ENCODE data around the gene PDILT. TPM values are rescaled to one million over a fixed set of nuclear protein-coding genes. Genes with fewer than 3 reads are reported as not detected.

Gene PDILT
- total RNA-seq, 4 donors from 2014 or later: not detected

DNA sequence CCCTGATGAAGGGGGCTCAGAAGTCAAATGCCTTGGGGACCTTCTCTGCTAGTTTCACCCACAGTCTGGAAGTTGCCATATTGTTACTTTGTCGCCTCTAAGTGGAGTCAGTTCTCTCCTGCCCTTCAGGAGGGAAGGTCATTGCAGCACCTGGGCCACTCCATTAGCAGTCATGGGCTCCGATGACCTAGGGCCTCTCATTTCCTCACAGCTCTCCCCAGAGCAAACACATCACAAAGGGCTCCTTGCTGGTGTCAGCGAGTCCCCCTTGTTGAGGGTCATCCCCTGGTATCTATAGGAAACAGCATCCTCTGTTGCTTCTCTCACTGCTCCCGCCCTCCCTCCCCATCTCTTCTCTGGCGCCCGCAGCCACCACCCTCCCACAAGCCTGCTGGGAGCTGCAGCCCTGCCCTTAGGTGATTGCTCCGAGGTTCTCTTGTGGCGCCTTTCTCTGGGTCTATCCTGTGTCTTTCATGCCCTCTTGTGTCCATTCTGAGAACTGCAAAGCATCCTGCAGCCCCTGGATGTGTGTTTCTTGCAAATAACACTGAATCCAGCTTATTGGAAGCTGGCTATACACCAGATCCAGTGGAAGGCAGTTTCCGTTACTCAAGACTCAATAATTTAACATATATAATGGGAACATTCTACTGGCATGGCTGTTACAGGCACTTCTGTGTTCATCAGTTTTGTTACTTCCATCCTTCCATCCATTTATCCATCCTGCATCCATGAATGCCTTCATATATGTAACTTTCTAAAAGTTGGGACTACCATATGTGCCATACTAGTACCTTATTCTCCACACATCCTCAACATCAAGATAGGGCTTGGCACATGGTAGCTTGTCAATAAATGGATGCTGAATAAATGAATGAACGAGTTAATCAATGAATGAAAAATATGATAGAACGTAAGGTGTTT is 21.2 kb downstream of the PDILT start:
- H3K9me3 ChIP-seq: no peaks in the 10 kb centered on the region
- no peak overlapping the region for H3K27ac ChIP-seq (replicated peaks in 1 of 4)
- intact Hi-C loops (cut with DNase I): loop anchor here (2.0 to 10.0 kb wide), 2 partner anchors 59 to 475 kb away; partner anchors contain the start of gene GP2
- DNase-seq (ENCODE audit: extremely low spot score): no peak
- no peaks in the 10 kb centered on the region for H3K36me3 ChIP-seq
- peaks cover 0 to 12% (median 6%) of the 10 kb centered on the region in 4 donors for H3K4me1 ChIP-seq
- H3K4me3 ChIP-seq: no peak overlapping the region
- 38% methylated on average over 8 of the region's 11 CpGs for WGBS
- TF ChIP-seq POLR2A (IDR thresholded peaks at IDR 0.05; ENCODE audit: low read depth) (no peak), EP300 (IDR thresholded peaks at IDR 0.05) (no peak), POLR2AphosphoS5 (IDR thresholded peaks at IDR 0.05) (no peak)
- TF ChIP-seq, protein P1, sequence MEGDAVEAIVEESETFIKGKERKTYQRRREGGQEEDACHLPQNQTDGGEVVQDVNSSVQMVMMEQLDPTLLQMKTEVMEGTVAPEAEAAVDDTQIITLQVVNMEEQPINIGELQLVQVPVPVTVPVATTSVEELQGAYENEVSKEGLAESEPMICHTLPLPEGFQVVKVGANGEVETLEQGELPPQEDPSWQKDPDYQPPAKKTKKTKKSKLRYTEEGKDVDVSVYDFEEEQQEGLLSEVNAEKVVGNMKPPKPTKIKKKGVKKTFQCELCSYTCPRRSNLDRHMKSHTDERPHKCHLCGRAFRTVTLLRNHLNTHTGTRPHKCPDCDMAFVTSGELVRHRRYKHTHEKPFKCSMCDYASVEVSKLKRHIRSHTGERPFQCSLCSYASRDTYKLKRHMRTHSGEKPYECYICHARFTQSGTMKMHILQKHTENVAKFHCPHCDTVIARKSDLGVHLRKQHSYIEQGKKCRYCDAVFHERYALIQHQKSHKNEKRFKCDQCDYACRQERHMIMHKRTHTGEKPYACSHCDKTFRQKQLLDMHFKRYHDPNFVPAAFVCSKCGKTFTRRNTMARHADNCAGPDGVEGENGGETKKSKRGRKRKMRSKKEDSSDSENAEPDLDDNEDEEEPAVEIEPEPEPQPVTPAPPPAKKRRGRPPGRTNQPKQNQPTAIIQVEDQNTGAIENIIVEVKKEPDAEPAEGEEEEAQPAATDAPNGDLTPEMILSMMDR (IDR thresholded peaks at IDR 0.05): peak; percentile 66 to 92 (median 74)
- H3K27me3 ChIP-seq: peaks cover 0 to 31% (median 0%) of the 10 kb centered on the region in 4 donors

DNA sequence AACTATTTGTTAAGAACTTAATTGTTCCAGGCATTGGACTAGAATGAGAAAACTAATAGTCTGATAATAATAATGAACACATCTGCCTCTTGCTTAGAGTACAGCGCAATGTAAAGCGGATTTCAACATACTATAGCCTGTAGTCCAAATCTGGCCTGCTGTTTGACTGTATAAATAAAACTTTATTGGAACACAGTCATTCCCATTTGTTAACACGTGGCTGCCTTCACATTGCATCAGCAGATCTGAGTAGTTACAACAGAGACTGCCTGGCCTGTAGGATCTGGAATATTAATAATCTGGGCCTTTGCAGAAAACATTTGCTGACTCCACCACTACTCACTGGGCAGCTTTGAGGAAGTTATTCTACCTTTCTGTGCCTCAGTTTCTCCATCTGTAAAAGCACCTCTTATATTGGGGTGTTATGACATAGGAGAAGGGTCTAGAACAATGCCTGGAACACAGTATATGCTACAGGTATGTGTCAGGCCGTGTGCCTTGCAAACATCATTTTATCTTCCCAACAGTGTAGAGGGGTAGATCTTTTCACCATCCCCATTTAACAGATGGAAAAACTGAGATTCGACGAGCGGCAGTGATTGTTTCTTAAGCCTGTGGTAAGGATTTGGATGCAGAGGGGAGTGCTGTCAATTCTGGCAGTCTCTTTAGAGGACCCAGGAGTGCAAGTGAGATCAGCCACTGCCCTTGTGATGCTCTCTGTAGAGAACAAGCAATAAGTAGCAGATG is 22.2 kb downstream of the PDILT start:
- Histone ChIP-seq H3K27me3 (peaks cover 0 to 31% (median 0%) of the 10 kb centered on the region in 4 donors), H3K9me3 (no peaks in the 10 kb centered on the region), H3K4me1 (peaks cover 0 to 12% (median 6%) of the 10 kb centered on the region in 4 donors), H3K27ac (replicated peaks in 1 of 4) (no peak overlapping the region), H3K4me3 (no peak overlapping the region), H3K36me3 (no peaks in the 10 kb centered on the region)
- intact Hi-C loops (cut with DNase I): loop anchor here (2.0 to 10.0 kb wide), 2 partner anchors 58 to 474 kb away; partner anchors contain the start of gene GP2
- WGBS: 94% methylated on average over 7 of the region's 7 CpGs
- no peak for DNase-seq (ENCODE audit: extremely low spot score)
- TF ChIP-seq POLR2AphosphoS5 (IDR thresholded peaks at IDR 0.05) (no peak), POLR2A (IDR thresholded peaks at IDR 0.05; ENCODE audit: low read depth) (no peak), EP300 (IDR thresholded peaks at IDR 0.05) (no peak)
- TF ChIP-seq, protein P1 (IDR thresholded peaks at IDR 0.05): no peak

DNA sequence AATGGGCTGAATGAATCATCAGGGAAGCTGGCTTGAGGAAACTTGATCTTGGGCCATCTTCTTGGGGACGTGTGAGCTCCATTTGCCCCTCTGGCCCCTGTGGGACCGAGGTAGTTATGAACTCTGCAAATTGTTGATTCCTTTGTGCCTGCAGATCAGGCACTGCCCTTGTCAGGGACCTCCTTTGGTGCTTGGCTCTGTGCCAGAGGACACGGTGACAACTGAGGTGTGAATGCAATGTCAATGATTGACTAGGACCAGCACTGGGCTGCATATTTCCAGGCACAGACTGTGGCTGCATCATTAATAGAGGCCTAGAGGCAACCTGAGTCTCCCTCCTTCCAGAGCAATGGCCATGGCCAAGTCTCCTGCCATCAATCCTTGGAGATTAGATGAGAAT is 23.8 kb downstream of the PDILT start:
- H3K4me3 ChIP-seq: no peak overlapping the region
- DNase-seq (ENCODE audit: extremely low spot score): no peak
- no peaks in the 10 kb centered on the region for H3K9me3 ChIP-seq
- H3K27ac ChIP-seq (replicated peaks in 1 of 4): no peak overlapping the region
- intact Hi-C loops (cut with DNase I): loop anchor here (10.0 kb wide), 1 partner anchor 56 kb away; the partner anchor contains the start of gene GP2
- no peaks in the 10 kb centered on the region for H3K36me3 ChIP-seq
- peaks cover 0 to 4% (median 2%) of the 10 kb centered on the region in 4 donors for H3K4me1 ChIP-seq
- 57% methylated on average over 3 of the region's 3 CpGs for WGBS
- TF ChIP-seq POLR2A (IDR thresholded peaks at IDR 0.05; ENCODE audit: low read depth) (no peak), POLR2AphosphoS5 (IDR thresholded peaks at IDR 0.05) (no peak), EP300 (IDR thresholded peaks at IDR 0.05) (no peak)
- TF ChIP-seq, protein P1 (IDR thresholded peaks at IDR 0.05): no peak
- peaks cover 0 to 20% (median 0%) of the 10 kb centered on the region in 4 donors for H3K27me3 ChIP-seq

DNA sequence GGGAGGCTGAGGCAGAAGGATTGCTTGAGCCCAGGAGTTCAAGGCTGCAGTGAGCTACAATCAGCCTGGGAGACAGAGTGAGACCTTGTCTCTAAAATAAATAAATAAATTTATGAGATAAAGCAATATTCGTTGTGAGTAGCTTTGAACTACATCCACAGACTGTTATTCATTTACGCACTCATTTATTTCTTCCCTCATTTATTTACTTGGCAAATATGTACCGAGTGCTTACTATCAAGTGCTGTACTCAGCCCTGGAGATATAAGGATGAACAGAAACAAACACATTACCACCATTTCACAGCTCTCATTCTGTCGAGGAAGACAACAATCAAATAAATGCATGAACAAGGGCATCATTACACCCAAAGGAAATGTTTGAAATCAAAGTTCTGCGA is 27.4 kb downstream of the PDILT start:
- H3K9me3 ChIP-seq: no peaks in the 10 kb centered on the region
- H3K27ac ChIP-seq (replicated peaks in 1 of 4): no peak overlapping the region
- no peak overlapping the region for H3K4me3 ChIP-seq
- H3K4me1 ChIP-seq: no peaks in the 10 kb centered on the region
- TF ChIP-seq POLR2AphosphoS5 (IDR thresholded peaks at IDR 0.05): no peak
- TF ChIP-seq POLR2A (IDR thresholded peaks at IDR 0.05; ENCODE audit: low read depth): no peak
- TF ChIP-seq, protein P1 (IDR thresholded peaks at IDR 0.05): no peak
- TF ChIP-seq EP300 (IDR thresholded peaks at IDR 0.05): no peak
- H3K36me3 ChIP-seq: no peaks in the 10 kb centered on the region
- intact Hi-C loops (cut with DNase I): no loop called here
- no peak for DNase-seq (ENCODE audit: extremely low spot score)
- H3K27me3 ChIP-seq: peaks cover 0 to 22% (median 0%) of the 10 kb centered on the region in 4 donors
- WGBS: 82% methylated on average over 5 of the region's 5 CpGs

All from esophagus muscularis mucosa (tissue), 4 donors.